HepG2 (cell line): ENCODE measurements around the gene ARMH1. TPM values are rescaled to one million over a fixed set of nuclear protein-coding genes. Genes with fewer than 3 reads are reported as not detected.

ENCODE experiments used
- AGO1 ChIP-seq: fragments of 200-400 bp; formaldehyde crosslinking; IDR thresholded peaks from 2 replicates; pipeline ENCODE4 v1.6.1; 2017; ENCODE audit warnings: mild to moderate bottlenecking, low read depth, low read length, moderate library complexity; ENCODE audit not compliant: poor library complexity, severe bottlenecking
- ARNT ChIP-seq: fragments of 450-650 bp; IDR thresholded peaks from 2 replicates; pipeline ENCODE4 v1.6.1; 2017
- ATF7-NPFF ChIP-seq: sonication (generic); formaldehyde crosslinking; IDR thresholded peaks from 2 replicates; pipeline ENCODE4 v1.8.1; 2023; ENCODE audit warnings: mild to moderate bottlenecking, low read depth, missing genetic modification reagents, moderate library complexity
- CREM ChIP-seq, 2 experiments: sonication (generic) in 1 of 2; formaldehyde crosslinking in 1 of 2; IDR thresholded peaks; 2 replicates each; pipeline versions ENCODE4 v1.4.0 to v1.6.1; 2016 to 2020; ENCODE audit warnings: antibody characterized with exemption in 1 of 2, mild to moderate bottlenecking in 1 of 2, missing genetic modification reagents in 1 of 2
- ELF1 ChIP-seq: sonication (generic); formaldehyde crosslinking; IDR thresholded peaks from 2 replicates; pipeline ENCODE4 v1.4.0; 2020; ENCODE audit warnings: missing genetic modification reagents
- KLF13 ChIP-seq: sonication (generic); formaldehyde crosslinking; IDR thresholded peaks from 2 replicates; pipeline ENCODE4 v1.4.0; 2020; ENCODE audit warnings: mild to moderate bottlenecking, missing genetic modification reagents
- PCBP2 ChIP-seq: fragments of 200-400 bp; formaldehyde crosslinking; optimal IDR thresholded peaks from 2 replicates; pipeline ENCODE3; 2018; ENCODE audit warnings: low read length, low read depth; ENCODE audit not compliant: poor library complexity, severe bottlenecking
- PTBP1 ChIP-seq: fragments of 200-400 bp; formaldehyde crosslinking; IDR thresholded peaks from 2 replicates; pipeline ENCODE4 v1.6.1; 2018; ENCODE audit warnings: low read length, low read depth; ENCODE audit not compliant: poor library complexity, severe bottlenecking
- RFX5 ChIP-seq: IDR thresholded peaks from 2 replicates; pipeline ENCODE4 v1.6.1; 2011; ENCODE audit warnings: low read depth, low read length, improper control_type of control experiment
- SP1 ChIP-seq, 2 experiments: fragments of 450-650 bp in 1 of 2; sonication (generic) in 1 of 2; formaldehyde crosslinking in 1 of 2; IDR thresholded peaks; 2 replicates each; pipeline versions ENCODE4 v1.4.0 to v1.6.1; 2016 to 2020; ENCODE audit warnings: missing genetic modification reagents in 1 of 2
- SRSF9 ChIP-seq: fragments of 200-400 bp; formaldehyde crosslinking; IDR thresholded peaks from 2 replicates; pipeline ENCODE4 v1.6.1; 2018; ENCODE audit warnings: borderline replicate concordance, mild to moderate bottlenecking, low read depth, low read length; ENCODE audit not compliant: insufficient read depth, poor library complexity, severe bottlenecking
- SSRP1 ChIP-seq: IDR thresholded peaks from 2 replicates; pipeline ENCODE4 v1.6.1; 2016; ENCODE audit warnings: control low read depth
- THYN1 ChIP-seq: sonication (generic); formaldehyde crosslinking; IDR thresholded peaks from 2 replicates; pipeline ENCODE4 v1.8.1; 2023; ENCODE audit warnings: low read depth, mild to moderate bottlenecking, moderate library complexity, missing genetic modification reagents, borderline replicate concordance
- TP53 ChIP-seq: sonication (generic); formaldehyde crosslinking; conservative IDR thresholded peaks from 2 replicates; pipeline ENCODE4 v1.4.0; 2020; ENCODE audit warnings: missing genetic modification reagents
- WIZ ChIP-seq: sonication (generic); formaldehyde crosslinking; IDR thresholded peaks from 2 replicates; pipeline ENCODE4 v1.5.1; 2020; ENCODE audit warnings: mild to moderate bottlenecking, missing genetic modification reagents
- ZNF263 ChIP-seq: sonication (generic); formaldehyde crosslinking; IDR thresholded peaks from 2 replicates; pipeline ENCODE4 v1.4.0; 2020; ENCODE audit warnings: missing genetic modification reagents
- ZNF354B ChIP-seq: sonication (generic); formaldehyde crosslinking; IDR thresholded peaks from 2 replicates; pipeline ENCODE4 v1.8.0; 2022; ENCODE audit warnings: mild to moderate bottlenecking, missing genetic modification reagents
- ZNF432 ChIP-seq: sonication (generic); formaldehyde crosslinking; IDR thresholded peaks from 2 replicates; pipeline ENCODE4 v1.5.0; 2020; ENCODE audit warnings: missing genetic modification reagents, mild to moderate bottlenecking, borderline replicate concordance
- polyA plus RNA-seq, 8 experiments: library from polyadenylated mRNA; depleted of rRNA in 3 of 8; stranded (reverse) in 7 of 8; unstranded in 1 of 8; fragments of >200 nt; fragmentation: Illumina TruSeq in 4 of 8; extraction: Trizol in 4 of 8; gene quantifications; 2 replicates each; pipeline versions ENCODE4 v1.2.1 to v1.2.3, GENCODE V29; 2011 to 2016; ENCODE audit warnings: low read depth in 4 of 8, missing spikeins in 1 of 8, mixed read lengths in 1 of 8; ENCODE audit not compliant: insufficient read depth in 1 of 8
- total RNA-seq, 5 experiments: library from RNA; depleted of rRNA; stranded (reverse); fragments of >200 nt; fragmentation: Illumina TruSeq; extraction: Trizol; gene quantifications; 2 replicates each; pipeline ENCODE4 v1.2.3, GENCODE V29; 2016; ENCODE audit warnings: low read depth in 1 of 5
- TF ChIP-seq, protein P1 (sequence below): sonication (generic); formaldehyde crosslinking; IDR thresholded peaks from 2 replicates; pipeline ENCODE4 v1.5.0; 2020; ENCODE audit warnings: mild to moderate bottlenecking, missing genetic modification reagents, moderate library complexity
- TF ChIP-seq, protein P2 (sequence below): IDR thresholded peaks from 2 replicates; pipeline ENCODE4 v1.6.1; 2016; ENCODE audit warnings: low read depth

The ARMH1 gene
- total and polyA plus RNA-seq, 2 of the 13 experiments (the other 11 are each of a cell fraction or from before 2014, with no cell fraction given) = 0.69 TPM; not detected in 1

DNA sequence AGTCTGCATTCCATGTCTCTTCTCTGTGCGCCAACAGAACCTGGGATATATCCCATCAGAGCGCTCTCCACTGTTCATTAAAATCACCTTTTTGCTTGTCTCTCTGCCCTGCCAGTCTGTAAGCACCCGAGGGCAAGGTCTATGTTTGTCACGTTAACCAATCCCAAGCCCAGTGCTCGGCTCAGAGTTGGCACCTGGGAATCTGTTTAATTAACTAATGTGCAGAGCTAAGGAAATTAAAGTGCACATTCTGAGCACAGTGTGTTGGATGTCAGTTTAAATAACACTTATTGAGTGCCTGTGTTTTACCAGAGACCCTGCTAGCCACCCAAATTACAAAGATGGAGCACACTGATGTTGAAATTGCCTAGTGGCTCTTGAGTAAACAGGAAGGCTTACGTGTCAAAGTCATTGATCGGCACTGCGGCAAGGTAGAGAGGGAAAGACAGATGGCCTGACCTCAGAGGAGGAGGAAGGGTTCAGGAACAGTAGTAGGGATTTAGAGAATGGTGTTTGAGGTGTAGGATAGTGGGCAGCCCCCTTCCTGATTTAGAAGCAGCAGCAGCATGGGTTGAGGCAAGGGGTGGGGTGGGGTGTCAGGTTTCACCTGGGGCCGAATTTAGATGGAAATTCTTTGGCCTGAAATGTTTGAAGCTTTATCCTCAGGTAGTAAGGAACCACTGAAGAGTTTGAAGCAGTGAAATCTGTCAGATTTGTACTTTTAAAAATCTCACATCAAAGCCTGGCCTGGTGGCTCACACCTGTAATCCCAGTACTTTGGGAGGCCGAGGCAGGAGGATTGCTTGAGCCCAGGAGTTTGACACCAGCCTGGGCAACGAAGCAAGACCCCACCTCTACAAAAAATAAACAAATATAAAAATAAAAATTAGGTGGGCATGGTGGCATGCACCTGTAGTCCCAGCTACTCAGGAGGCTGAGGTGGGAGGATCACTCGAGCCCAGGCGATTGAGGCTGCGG, 7.7 kb downstream of the ARMH1 start (continued):
- TF ChIP-seq, protein P1, sequence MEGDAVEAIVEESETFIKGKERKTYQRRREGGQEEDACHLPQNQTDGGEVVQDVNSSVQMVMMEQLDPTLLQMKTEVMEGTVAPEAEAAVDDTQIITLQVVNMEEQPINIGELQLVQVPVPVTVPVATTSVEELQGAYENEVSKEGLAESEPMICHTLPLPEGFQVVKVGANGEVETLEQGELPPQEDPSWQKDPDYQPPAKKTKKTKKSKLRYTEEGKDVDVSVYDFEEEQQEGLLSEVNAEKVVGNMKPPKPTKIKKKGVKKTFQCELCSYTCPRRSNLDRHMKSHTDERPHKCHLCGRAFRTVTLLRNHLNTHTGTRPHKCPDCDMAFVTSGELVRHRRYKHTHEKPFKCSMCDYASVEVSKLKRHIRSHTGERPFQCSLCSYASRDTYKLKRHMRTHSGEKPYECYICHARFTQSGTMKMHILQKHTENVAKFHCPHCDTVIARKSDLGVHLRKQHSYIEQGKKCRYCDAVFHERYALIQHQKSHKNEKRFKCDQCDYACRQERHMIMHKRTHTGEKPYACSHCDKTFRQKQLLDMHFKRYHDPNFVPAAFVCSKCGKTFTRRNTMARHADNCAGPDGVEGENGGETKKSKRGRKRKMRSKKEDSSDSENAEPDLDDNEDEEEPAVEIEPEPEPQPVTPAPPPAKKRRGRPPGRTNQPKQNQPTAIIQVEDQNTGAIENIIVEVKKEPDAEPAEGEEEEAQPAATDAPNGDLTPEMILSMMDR (CRISPR knock-in tag) = no peak; the same call in 1 of the 2 replicates
- TF ChIP-seq SSRP1 (peak; percentile 90; the same call in 1 of the 2 replicates), ZNF263 (0 out of 2 replicates have a peak, but pooled peaks have one; percentile 27), PCBP2 (no peak), SRSF9 (no peak), ATF7-NPFF (CRISPR knock-in tag) (no peak), WIZ (CRISPR knock-in tag) (no peak), AGO1 (no peak), TP53 (CRISPR knock-in tag) (no peak), KLF13 (no peak), RFX5 (no peak), THYN1 (CRISPR knock-in tag) (no peak), CREM (IDR thresholded peaks at IDR 0.05) (peak; percentile 92), CREM (CRISPR knock-in tag; IDR thresholded peaks at IDR 0.05) (no peak), ARNT (no peak), ZNF354B (no peak), ELF1 (CRISPR knock-in tag) (peak; percentile 72), ZNF432 (CRISPR knock-in tag) (no peak), PTBP1 (no peak), SP1 (IDR thresholded peaks at IDR 0.05) (no peak), SP1 (CRISPR knock-in tag; IDR thresholded peaks at IDR 0.05) (peak; percentile 14; the same call in 1 of the 2 replicates)
- TF ChIP-seq, protein P2, sequence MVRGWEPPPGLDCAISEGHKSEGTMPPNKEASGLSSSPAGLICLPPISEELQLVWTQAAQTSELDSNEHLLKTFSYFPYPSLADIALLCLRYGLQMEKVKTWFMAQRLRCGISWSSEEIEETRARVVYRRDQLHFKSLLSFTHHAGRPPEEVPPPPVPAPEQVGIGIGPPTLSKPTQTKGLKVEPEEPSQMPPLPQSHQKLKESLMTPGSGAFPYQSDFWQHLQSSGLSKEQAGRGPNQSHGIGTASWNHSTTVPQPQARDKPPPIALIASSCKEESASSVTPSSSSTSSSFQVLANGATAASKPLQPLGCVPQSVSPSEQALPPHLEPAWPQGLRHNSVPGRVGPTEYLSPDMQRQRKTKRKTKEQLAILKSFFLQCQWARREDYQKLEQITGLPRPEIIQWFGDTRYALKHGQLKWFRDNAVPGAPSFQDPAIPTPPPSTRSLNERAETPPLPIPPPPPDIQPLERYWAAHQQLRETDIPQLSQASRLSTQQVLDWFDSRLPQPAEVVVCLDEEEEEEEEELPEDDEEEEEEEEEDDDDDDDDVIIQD = peak; percentile 81; the same call in 1 of the 2 replicates
